Stimulated activated CD8-positive, alpha-beta memory T cell treated with anti-CD3 and anti-CD28 coated beads, Interleukin-15, amount 100 ng/mL, for 4 hours (primary cell): ENCODE data around the gene DNAH1.
A peak's percentile ranks its signal among the peaks of the same experiment; 100 is the strongest.

Experiments used
- DNase-seq, 2 donors: peaks; one replicate each; pipeline ENCODE4 v3.0.0-alpha.2; 2020; ENCODE audit warnings: low read depth in 2 of 2

The DNAH1 gene

DNA sequence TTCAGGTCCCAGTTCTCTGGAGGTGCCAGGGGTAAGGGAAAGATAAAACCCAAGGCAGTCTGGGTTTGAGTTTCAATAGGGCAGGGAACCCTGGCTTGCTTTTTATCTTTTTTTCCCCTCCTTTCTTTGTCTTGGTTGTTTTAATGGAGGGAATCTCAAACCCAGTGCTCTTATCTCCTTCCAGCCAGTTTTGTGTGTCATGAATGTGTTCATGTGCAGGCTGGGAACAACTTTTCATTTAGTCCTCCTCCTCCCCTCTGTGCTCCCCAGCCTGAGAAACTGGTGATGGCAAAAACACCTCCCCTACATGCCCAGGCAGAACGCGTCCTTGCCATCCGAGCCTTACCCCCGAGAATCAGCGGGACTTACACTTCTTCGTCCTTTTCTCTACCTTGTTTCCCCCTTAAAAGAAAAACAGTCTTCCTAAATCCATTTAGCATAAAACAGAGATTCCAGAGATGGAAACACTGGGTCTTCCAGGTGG is 117.9 kb downstream of the DNAH1 start:
- DNase-seq = no peak

DNA sequence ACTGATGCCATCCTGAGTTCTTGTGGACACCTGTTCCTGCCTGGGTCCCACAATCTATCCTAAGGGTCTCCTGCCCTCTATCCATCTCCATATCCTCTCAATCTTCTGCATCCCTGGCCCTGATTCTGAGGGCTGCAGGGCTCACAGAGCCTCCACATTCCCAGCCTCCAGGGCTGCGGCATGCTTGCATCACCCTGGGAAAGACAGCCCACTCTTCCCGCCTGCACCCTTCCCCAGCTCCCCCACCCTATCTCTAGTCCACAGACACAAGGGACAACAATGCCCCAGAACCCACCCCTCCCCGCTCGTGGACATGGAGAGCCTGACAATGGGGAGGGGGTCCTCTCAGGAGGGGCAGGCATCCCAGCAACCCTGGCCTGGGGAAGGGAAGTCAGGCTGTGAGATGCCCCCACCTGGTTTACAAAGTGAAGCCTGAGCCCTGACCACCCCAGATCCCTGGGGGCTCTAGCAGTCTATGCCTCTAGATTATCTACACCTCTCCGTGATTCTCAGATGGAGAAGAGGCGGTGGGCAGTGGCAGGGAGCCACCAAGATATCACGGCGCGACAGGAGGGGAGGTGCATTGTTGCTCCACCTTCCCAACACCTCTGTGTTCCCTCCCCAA is 118.5 kb downstream of the DNAH1 start:
- no peak for DNase-seq

DNA sequence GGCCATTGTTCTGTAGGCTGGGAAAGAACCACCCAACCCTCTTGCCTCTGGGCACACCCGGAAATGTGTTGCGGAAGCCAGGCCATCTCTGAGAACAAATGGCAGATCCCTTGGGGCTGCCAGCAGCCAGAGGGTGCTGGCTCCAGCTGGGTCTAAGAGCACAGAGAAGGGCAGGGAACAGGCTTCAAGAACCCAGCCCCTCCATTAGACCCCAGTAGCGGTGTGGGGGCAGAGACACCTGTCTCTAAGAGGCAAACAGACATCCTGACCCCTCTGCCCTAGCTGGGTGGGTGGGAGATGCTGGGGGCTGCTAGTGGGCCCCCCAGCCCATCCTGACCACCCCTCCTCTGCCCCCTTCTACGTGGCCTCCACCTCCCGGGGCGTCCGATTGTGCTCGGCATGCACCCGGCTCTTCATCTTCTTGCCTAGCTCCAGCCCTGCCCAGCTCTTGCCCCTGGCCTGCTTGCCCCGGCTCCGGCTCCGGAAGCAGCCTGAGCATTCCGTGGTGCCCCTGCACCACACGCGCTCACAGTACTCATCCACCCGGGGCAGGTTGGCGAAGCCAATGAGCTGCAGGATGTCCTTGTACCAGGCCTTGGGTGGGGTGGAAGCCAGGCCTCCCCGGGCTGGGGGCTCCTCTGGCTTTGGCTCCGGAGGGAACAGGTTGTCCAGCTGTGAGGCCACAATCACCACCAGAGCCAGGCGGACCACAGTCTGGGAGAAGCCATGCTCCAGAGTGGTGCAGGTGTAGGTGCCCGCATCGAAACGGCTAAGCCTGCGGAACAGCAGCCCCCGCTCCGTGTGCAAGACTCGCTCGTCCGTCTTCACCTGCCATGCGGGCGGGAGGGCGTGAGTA is 119.4 kb downstream of the DNAH1 start:
- DNase-seq = no peak

DNA sequence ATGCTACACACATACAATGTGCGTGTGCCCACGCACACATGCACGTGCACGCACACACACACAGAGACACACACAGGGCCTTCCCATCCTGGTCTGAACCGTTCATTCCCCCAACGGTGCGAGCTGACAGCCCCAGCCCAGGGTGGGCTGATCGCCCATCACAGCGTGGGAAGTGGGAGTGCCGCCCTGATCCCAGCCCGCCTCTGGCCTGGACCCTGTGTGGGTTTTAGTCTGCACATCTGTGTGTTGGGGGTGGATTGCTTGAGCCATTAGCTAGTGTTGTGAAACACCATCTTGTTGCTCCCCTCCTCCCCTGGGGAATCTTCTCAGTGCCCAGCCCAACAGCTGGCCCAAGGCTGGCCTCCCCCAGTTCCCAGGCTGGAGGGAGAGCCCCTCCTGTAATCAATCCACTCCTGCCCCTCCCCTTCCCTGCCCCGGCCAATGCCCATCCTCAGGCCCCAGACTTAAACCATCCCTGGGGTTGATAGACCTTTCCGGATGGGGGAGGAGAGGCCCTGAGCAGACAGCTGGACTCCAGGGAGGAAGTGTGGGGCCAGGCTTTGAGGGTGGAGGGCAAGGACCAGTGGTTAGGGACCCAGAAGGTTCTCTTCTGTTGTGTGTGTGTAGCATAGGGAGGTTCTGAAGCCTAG is 120.5 kb downstream of the DNAH1 start:
- no peak for DNase-seq

DNA sequence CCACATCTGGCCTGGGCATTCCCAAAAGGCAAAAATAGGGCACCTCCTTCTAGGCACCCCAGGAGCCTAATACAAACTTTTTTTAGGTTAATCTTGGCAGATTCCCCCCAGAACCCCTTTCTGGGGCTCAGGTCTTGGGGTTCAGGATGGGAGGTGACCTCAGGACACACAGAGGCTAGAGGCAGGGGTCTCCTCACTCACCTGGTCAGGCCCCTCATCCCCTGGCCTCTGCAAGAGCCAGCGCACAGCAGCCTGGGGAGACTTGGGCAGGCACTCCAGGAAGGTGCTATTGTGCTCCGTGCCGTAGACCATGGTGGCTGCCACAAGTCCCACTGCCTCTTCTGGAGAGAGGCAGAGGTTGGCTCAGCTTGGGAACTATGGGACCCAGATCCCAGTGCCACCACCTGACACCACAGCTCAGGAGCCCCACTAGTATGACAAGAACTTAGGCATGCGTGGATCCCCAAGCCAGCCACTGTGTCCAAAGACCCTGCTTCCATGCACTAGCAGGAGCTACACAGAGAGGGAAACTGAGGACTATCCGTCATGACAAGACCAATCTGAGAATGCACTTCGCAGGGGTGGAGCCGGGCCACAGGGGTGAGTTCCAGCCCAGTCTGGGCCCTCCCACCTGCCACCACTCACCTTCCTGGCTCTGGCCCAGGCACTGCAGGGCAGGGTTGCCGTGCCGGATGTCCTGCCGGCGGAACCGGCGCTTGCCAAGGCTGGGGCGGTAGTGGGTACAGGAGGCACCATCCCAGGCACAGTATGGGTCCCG is 121.4 kb downstream of the DNAH1 start:
- DNase-seq = no peak

DNA sequence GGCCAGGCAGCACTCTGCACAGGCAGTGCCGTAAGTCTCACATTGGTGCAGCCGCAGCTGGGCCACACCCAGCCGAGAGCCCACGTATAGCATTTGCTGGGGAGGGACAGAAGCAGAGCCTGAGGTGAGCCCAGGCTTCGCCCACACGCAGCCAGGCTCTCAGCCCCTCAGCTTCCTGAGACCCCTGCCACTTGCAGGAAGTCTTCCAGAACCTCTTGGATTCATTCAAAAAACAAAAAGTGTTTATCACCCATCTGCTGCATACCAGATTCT is 121.9 kb downstream of the DNAH1 start:
- DNase-seq = no peak

DNA sequence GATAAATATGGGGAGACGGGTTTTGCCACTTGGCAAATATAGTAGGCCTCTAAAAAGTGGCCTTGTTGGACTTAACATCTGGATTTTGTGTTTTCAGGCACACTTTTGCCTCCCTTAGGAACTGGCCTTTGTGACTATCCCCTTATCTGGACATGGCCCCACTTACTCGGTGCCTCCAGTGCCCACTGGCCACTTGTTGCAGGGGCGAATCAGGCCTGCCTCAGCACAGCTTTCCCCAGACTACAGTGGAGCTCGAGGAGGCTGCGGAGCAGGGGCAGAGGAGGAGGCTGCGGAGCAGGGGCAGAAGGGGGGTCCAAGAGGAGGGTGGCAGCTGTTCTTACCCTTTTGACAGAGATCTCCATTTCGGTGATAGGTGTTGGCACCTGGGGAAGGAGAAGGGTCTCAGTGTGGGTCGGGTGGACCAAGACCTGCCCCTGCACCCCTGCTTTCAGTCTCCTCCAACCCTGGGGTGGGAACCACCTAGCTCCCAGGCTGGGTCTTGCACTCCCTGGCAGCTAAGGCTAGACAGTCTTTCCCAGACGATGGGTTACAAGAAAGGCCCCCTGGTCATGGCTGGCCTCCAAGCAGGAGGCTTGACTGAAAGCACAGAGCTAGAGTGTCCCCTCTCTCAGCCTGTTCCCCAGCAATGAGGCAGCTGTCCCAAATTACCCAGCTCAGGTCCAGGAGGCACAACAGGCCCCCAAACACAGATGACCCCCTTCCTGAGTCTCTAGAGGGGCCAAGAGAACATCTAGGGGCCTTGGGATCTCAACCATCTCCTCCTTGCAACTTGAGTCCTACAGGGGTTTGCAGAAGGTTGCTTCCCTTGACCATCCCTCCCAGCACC is 122.7 kb downstream of the DNAH1 start:
- DNase-seq = no peak

DNA sequence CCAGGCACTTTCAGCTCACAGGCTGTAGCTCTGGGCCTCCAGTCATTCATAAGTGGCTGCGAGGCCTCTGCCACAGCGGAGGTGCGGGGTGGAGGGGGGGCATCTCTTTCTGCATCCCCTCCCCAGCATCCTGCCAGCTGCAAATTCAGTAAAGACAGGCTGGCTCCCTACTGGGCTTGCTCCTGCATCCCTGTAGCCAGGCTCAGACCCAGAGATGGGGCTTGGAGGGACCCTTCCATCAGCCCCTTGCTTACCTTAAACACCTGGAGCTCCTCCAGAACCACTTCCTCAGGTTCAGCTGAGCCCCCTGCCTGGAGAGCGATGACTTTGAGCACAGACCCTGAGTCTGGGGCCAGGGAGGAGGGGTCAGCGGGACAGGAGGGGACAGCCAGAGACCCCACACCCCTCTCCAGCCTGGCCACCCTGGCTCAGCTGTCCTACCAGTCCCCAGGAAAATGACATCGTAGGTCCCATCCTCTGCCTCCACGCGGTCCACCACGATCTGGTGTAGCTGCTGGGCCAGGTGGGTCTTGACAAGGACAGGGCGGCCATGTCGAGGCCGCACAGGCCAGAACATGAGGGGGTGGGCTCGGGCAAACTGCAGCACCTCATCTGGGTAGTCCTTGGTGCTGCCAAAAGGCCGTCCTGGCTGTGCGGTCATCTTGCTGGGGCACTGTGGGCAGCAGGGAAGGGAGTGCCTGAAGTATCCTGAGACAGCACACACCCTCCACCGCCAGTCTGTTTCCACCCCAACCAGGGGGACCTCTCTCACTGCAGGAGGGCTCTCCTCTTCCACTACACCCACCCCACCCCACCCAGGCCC is 123.5 kb downstream of the DNAH1 start:
- DNase-seq = no peak

DNA sequence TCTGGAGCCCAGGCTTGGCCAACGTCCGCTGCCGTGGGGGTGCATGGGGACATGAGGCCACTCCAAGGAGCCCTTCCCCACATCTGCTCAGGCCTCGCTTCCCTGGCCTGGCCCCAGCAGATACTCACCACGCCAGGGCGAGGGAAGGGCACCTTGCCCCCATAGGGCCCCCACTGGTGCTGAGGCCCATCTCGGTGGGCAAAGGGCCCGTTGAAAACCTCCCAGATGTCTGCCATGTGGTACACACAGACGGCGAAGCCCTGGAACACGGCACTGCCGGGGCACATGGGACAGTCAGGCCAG is 124.1 kb downstream of the DNAH1 start:
- DNase-seq = no peak

DNA sequence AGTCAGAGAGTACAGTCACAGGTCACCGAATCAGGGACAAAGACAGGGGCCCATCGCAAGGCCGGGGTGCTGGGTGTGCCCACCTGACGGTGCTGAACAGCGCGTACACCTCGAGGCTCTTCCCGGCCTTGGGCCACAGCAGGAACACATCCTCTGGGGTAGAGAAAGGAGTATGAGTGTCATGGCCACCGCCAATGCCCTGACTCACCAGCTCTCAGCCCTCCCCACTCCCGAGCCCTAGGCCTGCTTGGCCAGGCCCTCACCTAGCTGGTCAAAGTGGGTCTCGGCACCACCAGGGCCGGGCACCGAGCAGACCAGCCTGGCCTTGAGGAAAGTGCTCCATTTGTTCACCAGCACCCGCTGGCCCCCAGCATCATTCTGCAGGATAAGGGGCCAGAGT is 124.6 kb downstream of the DNAH1 start:
- DNase-seq = no peak

DNA sequence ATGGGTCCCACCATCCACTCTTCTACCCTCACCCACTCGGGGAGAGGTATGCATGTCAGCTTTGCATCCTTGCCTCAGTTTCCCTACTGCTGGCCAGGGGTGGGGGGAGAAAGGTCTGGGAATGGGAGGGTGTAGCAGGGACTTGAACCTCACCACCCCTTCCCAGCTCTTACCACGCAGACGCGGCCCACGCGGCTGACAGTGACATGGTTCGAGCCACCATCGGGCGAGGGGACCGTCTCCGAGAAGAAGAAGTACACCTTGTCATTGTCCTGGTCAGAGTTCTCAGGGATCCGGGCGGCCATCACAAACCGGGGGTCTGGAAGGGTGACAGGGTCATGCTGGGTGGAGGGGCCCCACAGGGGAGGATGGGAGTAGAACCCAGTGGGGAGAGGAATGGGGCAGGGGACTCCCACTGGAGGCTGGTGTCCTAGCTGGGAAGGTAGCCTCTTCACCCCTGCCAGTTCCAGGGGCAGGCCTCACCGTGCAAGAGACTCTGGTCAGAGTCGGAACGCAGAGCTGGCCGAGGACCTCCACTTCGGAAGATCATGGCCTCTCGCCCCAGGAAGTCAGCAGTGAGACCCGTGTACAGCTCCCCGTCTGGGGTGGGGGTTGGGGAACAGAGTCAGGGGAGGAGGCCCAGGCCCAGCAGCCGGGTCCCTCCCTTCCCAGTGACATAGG is 125.1 kb downstream of the DNAH1 start:
- DNase-seq = no peak

DNA sequence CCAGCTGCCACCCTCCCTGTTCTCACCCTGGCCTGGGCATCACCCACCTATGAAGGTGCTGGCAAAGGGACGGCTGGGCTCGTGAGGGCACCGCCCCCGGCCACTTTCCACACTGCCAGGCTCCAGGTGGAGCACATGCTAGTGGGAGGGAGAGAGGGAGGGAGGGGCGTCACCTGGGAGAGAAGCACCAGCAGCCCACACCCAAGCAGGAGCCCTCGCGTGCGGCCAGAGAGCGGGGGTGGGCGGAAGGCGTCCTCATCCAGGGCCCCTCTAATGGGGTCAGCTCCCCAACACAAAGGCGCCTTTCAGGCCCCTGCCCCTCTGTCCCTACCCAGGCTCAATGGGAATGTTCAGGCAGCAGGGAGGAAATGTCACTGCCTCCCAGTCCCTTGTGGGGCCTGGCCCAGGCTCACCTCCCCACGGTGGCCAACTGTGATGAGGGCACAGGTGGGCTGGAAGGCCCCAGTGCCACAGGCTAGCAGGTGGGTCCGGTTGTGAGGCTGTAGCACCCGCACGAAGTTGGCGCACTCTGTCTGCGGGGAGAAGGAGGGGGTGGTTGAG is 125.7 kb downstream of the DNAH1 start:
- DNase-seq = no peak

DNA sequence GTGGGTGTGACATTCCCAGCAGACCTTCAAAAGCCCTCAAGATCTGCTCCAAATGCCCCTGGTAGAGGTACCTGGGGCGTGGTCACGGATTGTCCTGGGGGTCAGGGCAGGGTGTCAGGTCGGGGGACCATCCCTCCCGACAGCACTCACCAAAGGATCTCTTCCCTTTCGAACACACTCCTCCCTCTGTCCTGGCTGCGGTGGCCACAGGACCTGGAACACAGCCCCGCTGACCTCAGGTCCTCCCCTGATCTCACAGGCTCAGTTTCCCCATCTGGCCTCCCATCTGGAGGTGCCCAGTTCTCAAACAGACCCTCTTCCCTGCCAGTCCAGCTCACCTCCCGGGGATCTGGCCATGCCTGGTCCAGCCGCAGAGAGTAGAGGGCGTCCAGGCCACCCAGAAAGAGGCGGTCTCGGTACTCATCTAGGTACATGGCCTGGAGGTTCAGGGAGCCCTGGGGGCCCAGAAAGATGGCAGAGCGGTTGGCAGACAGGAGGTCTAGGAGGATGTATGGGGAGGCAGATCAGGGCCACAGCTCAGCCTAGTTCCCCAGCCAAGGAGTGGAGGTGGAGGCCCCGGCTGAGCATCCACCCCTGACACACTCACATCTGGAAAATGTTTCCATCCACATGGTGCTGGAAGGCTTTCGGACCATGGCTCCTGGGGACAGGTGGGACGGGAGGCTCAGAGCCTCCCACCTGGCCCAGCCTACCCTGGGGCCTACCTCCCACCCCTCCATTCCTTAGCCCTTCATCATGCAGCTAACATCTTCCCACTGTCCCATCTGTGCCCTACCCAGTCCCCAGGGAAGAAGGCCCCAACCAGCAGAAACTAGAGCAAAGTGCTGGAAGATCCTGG is 126.5 kb downstream of the DNAH1 start:
- no peak for DNase-seq

DNA sequence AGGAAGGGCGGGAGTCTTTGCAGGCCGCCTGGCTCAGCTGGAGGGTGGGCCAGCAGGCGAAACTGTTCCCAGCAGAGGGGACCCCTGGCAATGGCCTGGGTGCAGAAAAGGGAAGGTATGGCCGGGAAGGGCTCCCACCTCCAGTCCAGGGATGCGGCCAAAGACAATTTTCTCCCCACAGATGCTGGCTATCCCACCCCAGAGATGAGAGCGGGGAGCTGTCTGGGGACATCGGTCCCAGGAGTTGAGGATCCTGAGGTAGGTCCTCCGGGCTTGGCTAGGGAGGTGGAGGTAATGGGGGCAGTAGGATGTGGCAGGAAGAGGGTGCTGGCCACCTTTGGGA is 127.1 kb downstream of the DNAH1 start:
- DNase-seq = no peak

DNA sequence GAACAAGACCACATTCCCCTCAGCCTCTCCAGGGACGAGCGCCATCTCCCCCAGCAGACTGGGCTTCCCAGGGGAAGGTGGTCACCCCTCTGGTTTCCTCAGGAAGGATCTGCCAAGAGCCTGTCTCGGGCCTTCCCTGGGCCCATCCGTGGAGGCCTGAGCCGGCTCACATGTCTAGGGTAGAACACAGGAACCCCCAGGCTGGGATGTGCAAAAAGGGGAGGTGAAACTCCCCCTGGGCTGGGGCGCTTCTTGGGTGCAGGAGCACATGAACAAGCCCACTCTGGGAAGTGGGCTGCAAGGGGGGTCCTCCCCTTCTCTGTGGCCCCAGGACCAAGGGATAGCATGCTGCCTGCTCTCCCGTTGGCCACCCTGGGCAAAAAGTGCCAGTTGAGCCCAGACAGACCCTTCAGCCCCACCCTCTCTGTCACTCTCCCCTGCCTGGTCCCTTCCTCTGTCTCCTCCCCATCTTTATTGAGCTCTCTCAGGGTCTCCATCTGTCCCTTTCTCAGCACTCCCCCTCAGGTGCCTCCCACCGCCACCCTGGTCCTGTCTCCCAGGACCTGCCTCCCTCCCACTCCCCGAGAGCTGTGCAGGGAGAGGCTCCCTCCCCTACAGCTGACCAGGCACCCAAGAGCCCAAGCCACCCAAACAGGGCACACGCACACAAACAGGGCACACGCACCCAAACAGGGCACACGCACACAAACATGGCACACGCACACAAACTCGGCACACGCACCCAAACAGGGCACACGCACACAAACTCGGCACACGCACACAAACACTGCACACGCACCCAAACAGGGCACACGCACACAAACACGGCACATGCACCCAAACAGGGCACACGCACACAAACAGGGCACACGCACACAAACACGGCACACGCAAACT is 127.9 kb downstream of the DNAH1 start:
- no peak for DNase-seq

DNA sequence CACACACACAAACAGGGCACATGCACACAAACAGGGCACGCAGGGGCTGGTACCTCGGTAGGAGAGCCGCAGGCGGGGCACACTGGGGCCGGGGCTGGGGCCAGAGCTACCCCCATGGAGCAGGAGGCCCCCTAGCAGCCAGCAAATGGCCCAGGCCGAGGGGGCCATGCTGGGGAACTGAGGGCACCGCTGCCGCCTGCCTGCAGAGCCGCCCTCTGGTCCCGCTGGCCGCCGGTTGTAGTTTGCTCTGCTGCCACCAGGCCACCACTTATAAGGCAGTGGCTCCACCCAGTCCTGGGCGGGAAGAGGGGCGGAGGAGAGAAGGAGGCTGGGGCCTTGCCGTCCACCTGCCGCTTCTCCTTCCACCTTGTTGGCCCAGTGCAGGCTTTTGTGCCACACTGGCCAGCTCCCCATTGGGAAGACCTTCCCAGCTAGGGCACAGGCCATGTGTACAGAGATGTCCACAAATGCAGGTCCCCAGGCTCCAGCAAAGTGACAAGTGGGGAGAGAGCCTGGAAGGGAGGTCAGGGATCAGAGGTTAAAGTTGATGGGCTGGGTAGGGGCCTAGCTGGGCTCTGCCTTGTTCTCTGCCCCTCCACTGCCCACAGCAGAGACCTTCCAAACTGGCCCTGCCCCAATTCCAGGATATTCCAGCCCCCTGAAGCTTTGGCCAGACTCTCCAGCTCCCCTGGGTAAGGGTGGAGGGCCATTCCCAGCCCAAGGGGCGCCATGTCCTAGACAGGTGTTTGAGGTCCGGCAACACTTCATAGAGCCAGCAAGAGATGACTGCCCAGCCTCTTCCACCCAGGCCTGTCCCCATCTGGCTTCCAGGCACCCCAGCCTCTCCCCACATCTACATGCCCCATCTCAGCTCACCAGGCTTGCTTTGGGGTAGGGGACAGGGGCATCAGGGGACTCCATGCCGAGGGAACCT is 129.0 kb downstream of the DNAH1 start, which contains the start of gene SEMA3G:
Gene SEMA3G, minus strand, starts transcription at position 244 of the 934 bp plus-strand sequence. Its CDS starts 76 bp downstream, at position 168.
- DNase-seq = peak in 1 of 2 donors; percentile 20

DNA sequence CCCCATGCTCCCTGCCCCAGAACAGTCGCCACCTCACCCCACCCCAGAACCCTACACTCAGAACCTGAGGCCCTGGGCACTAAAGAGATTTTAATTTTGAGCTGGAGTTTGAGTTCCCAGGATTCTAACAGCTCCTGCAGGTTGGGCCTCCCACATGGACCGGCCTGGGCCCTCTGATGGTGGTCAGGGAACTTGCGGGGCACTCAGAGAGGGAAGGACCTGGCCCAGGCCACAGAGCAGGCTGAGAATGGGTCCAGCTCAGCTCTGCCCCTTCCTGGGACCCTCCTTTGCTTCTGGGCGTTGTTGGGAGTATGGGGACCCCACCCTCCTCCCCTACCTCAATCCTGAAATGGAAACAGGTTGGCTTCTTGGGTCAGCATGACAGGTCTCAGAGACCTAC is 129.9 kb downstream of the DNAH1 start:
- DNase-seq = no peak
